IPS DF 6.9 (cell line): Measurements from ENCODE around the gene RING1.

Experiments
- DNase-seq: peaks from one replicate; pipeline ENCODE4 v3.0.0-alpha.2; 2013; ENCODE audit warnings: low read depth, low spot score
- H3K27ac ChIP-seq: one replicate; pipeline ENCODE4 v1.5.1; 2013; ENCODE audit warnings: low read length, control low read depth
- H3K27me3 ChIP-seq: 2 replicates; pipeline ENCODE4 v1.6.1; 2013; ENCODE audit warnings: mild to moderate bottlenecking, low read length; ENCODE audit not compliant: control insufficient read depth, insufficient read depth
- H3K36me3 ChIP-seq: 2 replicates; pipeline ENCODE4 v1.6.1; 2013; ENCODE audit warnings: low read length; ENCODE audit not compliant: control insufficient read depth, insufficient read depth
- H3K4me1 ChIP-seq: 2 replicates; pipeline ENCODE4 v1.6.1; 2013; ENCODE audit warnings: low read length; ENCODE audit not compliant: control insufficient read depth, insufficient read depth
- H3K4me3 ChIP-seq: 2 replicates; pipeline ENCODE4 v1.5.1; 2013; ENCODE audit warnings: mild to moderate bottlenecking, low read length
- H3K9me3 ChIP-seq: 2 replicates; pipeline ENCODE4 v1.6.1; 2013; ENCODE audit warnings: low read length, inconsistent platforms; ENCODE audit not compliant: control insufficient read depth, insufficient read depth
- WGBS: extraction: QIAGEN DNeasy Blood & Tissue Kit; methylation state at CpG from one replicate; pipeline ENCODE4 v1.1.7; 2013; ENCODE audit warnings: mixed read lengths, missing lambda C conversion rate; ENCODE audit not compliant: insufficient read length, insufficient coverage; 5-methylcytosine and 5-hydroxymethylcytosine counted together

The RING1 gene

DNA sequence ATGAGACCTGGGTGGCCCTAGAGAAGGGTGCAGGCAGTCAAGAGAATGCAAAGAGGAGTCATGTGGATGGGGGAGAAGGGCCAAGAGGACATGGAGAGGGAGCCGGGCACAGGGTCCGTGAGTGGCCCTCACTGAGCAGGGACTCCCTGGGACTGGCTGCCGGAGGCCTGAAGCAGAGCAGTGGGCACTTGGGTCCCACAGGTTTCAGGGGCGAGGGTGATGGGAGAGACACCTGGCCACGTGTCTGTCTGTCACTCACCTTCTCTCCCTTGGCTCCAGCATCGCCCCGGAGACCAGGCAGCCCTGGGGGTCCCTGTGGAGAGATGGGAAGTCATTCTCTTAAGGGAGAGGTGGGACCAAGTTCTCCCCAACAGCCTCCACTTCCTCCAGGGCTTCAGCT, 41.5 kb upstream of the RING1 start:
- WGBS, result no CpG with 5 or more reads among the region's 7 CpGs
- Histone ChIP-seq H3K9me3 (no peaks in the 10 kb centered on the region), H3K4me3 (no peak overlapping the region), H3K27ac (no peak overlapping the region), H3K27me3 (no peaks in the 10 kb centered on the region), H3K4me1 (no peaks in the 10 kb centered on the region; the same call in 1 of the 2 replicates), H3K36me3 (no peaks in the 10 kb centered on the region)
- DNase-seq, result no peak

DNA sequence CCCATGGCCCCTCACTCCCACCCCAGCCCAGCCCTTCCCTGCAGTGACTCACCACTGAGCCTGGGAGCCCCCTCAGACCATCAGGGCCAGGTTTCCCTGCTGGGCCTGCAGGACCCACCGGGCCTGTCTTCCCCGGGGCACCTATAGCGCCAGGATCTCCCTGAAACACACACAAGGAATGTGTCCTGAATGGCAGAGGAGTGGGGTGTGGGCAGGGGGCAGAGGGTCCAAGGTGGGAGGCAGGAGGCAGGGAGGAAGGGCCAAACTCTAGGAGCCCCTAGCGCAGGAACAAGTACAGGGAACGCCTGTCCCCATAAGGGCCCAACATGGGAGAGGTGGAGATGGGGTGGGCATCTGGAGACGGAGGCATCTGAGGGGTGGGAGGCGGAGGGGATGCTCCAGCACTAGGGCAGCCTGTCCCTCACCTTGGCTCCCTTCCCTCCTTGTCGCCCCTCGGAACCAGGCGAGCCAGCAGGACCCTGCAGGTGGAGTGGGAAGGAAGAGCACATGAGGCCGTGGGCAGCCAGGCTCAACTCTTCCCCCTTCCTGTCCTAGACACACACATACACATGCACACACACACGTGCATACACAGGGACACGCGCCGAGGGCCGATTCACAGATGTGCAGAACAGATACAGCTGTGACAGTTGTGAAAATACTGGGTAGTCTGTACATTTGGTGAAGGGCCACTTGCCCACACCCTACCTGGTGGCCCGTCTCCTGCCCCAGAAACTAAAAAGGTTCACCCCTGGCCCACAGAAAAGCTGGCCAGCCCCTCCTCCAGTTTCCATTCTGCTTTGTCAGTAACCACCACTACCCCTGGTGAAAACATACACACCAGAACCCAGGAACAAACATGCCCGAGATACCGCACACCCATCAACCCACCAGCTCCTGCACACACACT, 40.7 kb upstream of the RING1 start:
- Histone ChIP-seq H3K4me1 (no peaks in the 10 kb centered on the region), H3K36me3 (no peaks in the 10 kb centered on the region), H3K4me3 (no peak overlapping the region), H3K27ac (no peak overlapping the region), H3K27me3 (no peaks in the 10 kb centered on the region), H3K9me3 (no peaks in the 10 kb centered on the region)
- no peak for DNase-seq
- no CpG with 5 or more reads among the region's 19 CpGs for WGBS

DNA sequence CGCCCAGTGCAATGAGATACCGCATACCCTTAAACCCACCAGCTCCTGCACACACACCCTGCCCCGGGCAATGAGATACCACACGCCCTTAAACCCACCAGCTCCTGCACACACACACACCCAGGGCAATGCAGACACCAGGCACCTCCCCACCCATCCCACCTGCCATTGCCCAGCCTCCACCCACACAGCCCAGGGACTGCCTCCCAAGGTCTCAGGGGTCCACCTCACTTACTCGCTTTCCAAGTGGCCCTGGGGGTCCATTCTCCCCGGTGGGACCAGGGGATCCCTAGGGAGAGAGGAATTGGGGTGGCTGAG, 40.1 kb upstream of the RING1 start:
- H3K4me3 ChIP-seq, result no peak overlapping the region
- WGBS, result no CpG with 5 or more reads among the region's 6 CpGs
- H3K4me1 ChIP-seq, result no peaks in the 10 kb centered on the region; the same call in 1 of the 2 replicates
- H3K9me3 ChIP-seq, result no peaks in the 10 kb centered on the region
- DNase-seq, result no peak
- no peak overlapping the region for H3K27ac ChIP-seq
- no peaks in the 10 kb centered on the region for H3K36me3 ChIP-seq
- no peaks in the 10 kb centered on the region for H3K27me3 ChIP-seq

DNA sequence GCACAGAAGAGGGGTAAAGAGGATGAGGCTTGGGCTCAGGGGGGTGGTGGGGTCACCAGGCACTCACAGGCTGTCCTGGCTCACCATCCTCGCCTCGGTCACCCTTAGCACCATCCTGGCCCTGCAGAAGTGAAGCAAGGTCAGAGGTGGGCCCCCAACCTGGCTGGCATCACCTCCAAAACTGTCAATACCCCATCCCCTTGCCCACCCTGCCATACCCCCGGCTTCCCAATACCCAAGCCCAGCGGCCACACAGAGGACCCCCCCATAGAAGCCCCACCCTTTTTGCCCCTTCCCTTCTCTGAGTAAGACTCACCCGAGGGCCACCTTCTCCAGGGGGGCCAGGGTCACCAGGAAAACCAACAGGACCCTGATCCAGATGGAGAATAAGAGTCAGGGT, 39.7 kb upstream of the RING1 start:
- DNase-seq, result no peak
- H3K27me3 ChIP-seq, result no peaks in the 10 kb centered on the region
- no peaks in the 10 kb centered on the region; the same call in 1 of the 2 replicates for H3K4me1 ChIP-seq
- no CpG with 5 or more reads among the region's 5 CpGs for WGBS
- H3K4me3 ChIP-seq, result no peak overlapping the region
- no peaks in the 10 kb centered on the region for H3K36me3 ChIP-seq
- no peak overlapping the region for H3K27ac ChIP-seq
- no peaks in the 10 kb centered on the region for H3K9me3 ChIP-seq

DNA sequence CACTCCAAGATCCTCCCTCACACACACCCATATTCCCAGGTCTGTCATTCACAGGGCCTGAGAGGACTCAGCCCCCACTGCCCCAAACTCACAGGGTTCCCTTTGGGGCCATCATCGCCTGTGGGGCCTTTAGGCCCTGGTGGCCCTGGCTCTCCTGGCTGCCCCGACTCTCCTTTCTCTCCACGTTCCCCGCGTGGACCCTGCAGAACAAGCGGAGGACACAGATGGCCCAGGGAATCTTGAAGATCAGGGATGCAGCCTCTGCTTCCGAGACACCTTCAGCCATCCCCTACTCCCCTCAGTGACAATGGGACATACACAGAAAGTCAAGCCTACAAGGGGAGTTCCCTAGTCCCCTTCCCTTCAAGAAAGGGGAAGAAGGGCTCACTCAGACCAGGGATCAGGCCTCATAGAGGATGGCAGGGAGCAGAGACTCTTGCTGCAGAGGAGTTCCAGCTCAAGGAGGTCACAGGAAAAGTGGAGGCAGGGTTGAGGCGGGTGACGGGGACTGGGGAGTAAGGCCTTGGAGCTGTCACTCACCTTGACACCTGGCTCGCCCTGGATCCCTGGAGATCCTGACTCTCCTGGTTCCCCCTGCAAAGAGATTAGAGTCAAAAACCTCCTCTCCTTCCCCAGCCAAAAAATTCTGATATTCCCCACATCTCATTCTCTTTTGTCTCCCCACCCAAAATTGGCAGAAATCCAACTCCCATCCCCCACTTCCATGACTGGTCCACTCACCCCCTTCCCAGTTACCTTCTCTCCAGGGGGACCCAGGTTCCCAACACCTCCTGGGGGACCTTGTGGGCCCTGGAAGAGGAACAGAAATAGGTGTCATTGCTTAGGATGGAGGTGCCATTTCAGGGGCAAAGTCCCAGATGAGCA, 38.8 kb upstream of the RING1 start:
- WGBS, result no CpG with 5 or more reads among the region's 10 CpGs
- DNase-seq, result no peak
- no peaks in the 10 kb centered on the region; the same call in 1 of the 2 replicates for H3K4me1 ChIP-seq

DNA sequence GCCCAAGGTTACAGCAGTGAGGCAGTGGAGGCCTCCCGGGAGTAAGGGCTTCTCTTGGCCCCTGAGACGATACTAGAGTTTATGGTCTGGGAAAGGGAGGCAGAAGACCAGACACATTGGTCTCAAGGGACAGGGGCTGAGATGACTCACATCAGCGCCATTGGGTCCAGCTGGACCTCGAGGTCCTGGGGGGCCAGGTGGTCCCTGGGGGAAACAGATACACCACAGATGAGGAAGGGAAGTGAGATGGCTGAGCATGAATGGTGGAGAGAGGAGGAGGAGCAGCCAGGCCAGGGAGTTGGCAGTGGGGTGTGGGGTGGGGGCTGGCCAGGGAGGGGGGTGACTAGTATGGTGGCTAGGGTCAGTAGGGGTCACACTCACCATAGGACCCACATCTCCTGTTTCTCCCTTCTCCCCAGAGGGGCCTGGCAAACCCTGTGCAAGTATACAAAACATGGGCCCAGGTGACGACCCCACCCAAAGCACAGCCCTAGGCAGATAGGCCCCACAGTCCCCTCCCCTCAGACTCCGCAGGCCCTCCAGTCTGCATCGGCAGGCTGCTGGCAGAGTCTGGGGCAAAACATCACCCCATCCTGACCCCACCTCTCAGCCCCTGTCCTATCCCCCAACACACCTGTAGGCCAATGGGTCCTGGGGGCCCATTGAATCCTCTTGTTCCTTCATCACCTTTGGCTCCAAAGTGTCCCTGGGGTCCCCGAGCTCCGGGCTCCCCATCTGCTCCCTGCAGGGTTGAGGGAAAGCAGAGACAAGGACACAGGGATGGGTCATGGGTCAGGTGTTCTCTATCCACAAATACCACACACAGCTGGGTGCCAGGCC, 37.9 kb upstream of the RING1 start:
- WGBS, result no CpG with 5 or more reads among the region's 9 CpGs
- no peaks in the 10 kb centered on the region for H3K27me3 ChIP-seq
- no peaks in the 10 kb centered on the region for H3K9me3 ChIP-seq
- no peaks in the 10 kb centered on the region for H3K36me3 ChIP-seq
- DNase-seq, result no peak
- H3K27ac ChIP-seq, result no peak overlapping the region
- H3K4me3 ChIP-seq, result no peak overlapping the region
- no peaks in the 10 kb centered on the region; the same call in 1 of the 2 replicates for H3K4me1 ChIP-seq

More for the DNA sequence above, 38.8 kb upstream of the RING1 start:
- Histone ChIP-seq H3K9me3 (no peaks in the 10 kb centered on the region), H3K4me3 (no peak overlapping the region), H3K27ac (no peak overlapping the region), H3K36me3 (no peaks in the 10 kb centered on the region), H3K27me3 (no peaks in the 10 kb centered on the region)

DNA sequence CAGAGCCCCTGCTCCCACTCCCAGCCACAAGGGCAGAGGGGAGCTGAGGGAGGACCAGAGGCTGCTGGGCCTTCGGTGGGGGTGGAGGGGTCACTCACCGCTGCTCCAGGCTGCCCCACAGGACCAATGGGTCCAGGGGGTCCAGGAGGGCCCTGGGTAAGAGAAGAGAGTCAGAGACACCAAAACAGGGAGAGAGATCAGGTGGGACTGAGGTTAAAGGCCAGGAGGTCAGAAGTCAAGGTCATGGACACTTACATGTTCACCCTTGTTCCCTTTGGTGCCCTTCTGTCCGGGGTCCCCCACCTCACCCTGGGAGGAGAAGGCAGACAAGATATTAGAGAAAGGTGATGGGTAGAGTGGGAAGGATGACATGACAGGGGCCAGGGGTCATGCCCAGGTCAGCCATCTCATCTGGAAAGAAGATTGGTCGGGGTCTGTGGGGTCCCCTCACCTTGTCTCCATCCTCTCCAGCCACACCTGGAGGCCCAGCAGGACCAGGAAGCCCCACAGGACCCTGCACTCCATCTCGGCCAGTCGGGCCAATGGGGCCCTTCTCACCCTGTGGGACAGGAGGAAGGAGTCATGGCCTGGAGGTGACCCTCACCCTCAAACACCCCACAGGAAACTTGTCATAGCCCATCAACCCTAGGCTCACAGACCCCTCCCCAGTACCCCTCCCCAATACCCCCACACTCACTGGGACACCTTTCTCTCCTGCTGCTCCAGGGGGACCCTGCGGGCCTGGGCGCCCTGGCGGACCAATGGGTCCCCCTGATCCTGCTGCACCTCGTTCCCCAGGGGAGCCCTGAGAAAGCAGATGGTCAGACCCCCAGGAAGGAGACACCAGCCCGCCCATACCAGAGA, 37.1 kb upstream of the RING1 start:
- H3K4me3 ChIP-seq, result no peak overlapping the region

DNA sequence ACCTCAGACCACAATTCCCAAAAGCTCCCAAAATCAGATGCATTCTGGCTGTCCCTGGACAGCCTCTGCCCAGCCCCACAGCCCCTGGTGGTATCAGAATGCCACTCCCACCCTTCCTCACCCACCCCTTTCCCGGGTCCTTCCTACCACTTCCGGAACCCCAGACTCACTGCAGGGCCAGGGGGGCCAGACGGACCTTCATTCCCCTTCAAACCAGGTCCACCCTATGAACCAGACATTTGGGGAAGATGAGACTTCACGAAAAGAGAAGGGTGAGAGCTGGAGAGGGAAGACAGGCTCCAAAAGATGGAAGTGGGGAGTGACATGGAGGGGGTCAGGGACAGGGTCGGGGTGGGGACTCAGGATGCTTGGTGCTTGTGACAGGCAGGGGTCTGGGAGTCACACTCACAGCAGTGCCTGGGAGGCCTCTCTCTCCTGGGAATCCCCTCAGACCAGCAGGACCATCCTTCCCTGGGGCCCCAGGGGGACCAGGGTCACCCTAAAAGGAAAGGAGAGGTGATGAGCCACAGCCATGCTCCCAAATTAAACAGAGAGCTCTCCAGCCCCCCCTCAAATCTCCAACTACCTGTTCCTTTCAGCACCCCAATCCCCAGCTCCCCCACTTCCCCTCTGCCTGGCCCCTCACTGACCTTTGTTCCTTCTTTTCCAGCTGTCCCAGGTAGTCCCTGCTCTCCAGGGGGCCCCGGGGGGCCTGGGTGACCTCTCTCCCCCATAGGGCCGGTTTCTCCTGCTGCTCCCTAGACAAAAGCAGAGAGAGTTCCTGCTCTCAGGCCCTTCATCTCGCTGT, 36.2 kb upstream of the RING1 start:
- Histone ChIP-seq H3K9me3 (no peaks in the 10 kb centered on the region), H3K27ac (no peak overlapping the region), H3K27me3 (no peaks in the 10 kb centered on the region), H3K4me3 (no peak overlapping the region), H3K4me1 (no peaks in the 10 kb centered on the region; the same call in 1 of the 2 replicates), H3K36me3 (no peaks in the 10 kb centered on the region)
- no CpG with 5 or more reads among the region's 8 CpGs for WGBS
- no peak for DNase-seq

More for the DNA sequence above, 37.1 kb upstream of the RING1 start:
- Histone ChIP-seq H3K9me3 (no peaks in the 10 kb centered on the region), H3K4me1 (no peaks in the 10 kb centered on the region; the same call in 1 of the 2 replicates), H3K27ac (no peak overlapping the region), H3K36me3 (no peaks in the 10 kb centered on the region), H3K27me3 (no peaks in the 10 kb centered on the region)
- no peak for DNase-seq
- no CpG with 5 or more reads among the region's 11 CpGs for WGBS
